Astrocyte of the spinal cord (primary cell): ENCODE measurements around the gene BUB3.
A peak's percentile ranks its signal among the peaks of the same experiment; 100 is the strongest.

Experiments used
- DNase-seq: peaks from one replicate; pipeline ENCODE4 v3.0.0; 2011; ENCODE audit warnings: low read depth, low spot score
- H3K4me3 ChIP-seq: 2 replicates; pipeline ENCODE4 v1.5.1; 2011; ENCODE audit warnings: low read depth, mild to moderate bottlenecking, low read length, moderate library complexity
- in situ Hi-C: cut with HindIII; loops from 2 replicates; pipeline ENCODE4 v1.10.0; 2017; ENCODE audit warnings: low sequenced_read_pairs
- TF ChIP-seq, protein P1 (sequence below): IDR thresholded peaks from 2 replicates; pipeline ENCODE4 v1.5.1; 2012; ENCODE audit warnings: low read depth, mild to moderate bottlenecking, low read length, inconsistent platforms

The BUB3 gene

DNA sequence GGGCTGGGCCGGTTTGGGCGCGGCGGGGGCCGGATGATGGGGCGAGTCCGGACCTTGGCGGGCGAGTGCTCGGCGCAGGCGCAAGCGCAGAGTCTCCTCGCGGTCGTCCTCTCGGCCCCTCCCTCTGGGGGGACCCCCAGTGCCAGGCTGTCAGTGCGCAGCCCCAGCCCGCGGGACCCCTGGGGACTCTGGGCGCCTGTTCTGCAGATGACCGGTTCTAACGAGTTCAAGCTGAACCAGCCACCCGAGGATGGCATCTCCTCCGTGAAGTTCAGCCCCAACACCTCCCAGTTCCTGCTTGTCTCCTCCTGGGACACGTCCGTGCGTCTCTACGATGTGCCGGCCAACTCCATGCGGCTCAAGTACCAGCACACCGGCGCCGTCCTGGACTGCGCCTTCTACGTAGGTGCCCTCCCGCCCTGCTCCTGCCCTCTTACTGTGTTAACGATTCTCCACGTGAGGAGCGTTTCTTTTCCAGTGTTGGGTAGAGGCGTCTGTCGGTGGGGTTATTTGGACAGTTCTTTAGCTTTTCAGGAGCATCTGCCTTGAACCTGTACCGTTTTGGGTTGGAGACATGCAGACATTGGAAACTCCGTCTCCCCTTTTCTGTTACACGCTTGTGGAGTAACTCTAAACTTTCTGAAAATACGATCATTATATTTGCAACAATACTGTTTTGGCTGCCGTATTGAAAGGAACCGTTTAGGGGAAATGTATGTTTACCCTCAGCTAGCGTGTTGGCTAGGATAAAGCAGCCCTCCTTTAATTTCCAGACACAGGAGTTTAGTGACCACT is 706 bp downstream of the BUB3 start:
- peak overlapping the region; percentile 98 for H3K4me3 ChIP-seq
- TF ChIP-seq, protein P1, sequence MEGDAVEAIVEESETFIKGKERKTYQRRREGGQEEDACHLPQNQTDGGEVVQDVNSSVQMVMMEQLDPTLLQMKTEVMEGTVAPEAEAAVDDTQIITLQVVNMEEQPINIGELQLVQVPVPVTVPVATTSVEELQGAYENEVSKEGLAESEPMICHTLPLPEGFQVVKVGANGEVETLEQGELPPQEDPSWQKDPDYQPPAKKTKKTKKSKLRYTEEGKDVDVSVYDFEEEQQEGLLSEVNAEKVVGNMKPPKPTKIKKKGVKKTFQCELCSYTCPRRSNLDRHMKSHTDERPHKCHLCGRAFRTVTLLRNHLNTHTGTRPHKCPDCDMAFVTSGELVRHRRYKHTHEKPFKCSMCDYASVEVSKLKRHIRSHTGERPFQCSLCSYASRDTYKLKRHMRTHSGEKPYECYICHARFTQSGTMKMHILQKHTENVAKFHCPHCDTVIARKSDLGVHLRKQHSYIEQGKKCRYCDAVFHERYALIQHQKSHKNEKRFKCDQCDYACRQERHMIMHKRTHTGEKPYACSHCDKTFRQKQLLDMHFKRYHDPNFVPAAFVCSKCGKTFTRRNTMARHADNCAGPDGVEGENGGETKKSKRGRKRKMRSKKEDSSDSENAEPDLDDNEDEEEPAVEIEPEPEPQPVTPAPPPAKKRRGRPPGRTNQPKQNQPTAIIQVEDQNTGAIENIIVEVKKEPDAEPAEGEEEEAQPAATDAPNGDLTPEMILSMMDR: no peak
- peak; percentile 58 for DNase-seq
- in situ Hi-C loops: no loop called here

DNA sequence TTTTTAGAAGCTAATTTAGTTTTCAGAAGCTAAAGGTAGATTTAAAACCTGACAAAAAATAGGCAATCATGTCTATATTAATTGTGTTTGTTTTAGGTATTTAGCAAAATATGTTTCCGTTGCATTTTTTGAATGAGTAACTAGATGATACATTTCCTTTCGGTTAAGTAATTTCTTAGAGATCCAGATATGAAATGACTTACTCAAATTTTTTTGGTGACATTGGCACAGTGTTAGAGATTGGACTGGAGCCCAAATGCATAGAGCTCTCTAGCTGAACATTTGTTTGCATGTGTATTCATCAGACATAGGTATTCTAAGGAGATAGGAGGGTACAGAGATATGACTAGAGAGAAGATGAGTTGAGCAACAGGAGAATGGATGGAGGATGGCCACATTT is 1.9 kb downstream of the BUB3 start:
- in situ Hi-C loops: no loop called here
- no peak for DNase-seq
- TF ChIP-seq, protein P1: no peak
- H3K4me3 ChIP-seq: peak overlapping the region; percentile 98

- in situ Hi-C loops: no loop called here
- DNase-seq: no peak
- TF ChIP-seq, protein P1: no peak
- H3K4me3 ChIP-seq: no peak overlapping the region
These were observed 3.0 kb downstream of the BUB3 start for GRCh38 chr10:123157210-123157609.

DNA sequence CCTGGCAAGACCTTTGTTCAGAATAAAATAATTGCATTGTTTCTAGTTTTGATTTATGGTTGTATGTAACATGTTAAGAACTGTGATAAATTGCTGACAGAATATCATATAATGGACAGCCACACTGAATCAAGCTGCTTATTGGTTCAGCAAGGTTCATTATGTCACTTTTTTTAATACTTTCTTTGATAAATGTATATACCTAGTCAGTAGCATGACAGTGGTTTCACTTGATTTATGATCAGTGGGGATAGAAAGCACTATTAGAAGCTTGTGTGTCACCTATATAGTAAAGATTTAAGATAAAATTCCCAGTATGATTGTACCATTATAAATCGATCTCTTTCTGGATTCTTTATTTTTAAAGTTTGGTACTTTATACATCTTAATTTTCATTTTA is 4.5 kb downstream of the BUB3 start:
- TF ChIP-seq, protein P1: no peak
- in situ Hi-C loops: no loop called here
- H3K4me3 ChIP-seq: no peak overlapping the region
- DNase-seq: no peak

GRCh38 chr10:123160311-123160980 is 6.2 kb downstream of the BUB3 start:
- in situ Hi-C loops: no loop called here
- TF ChIP-seq, protein P1: no peak
- DNase-seq: no peak
- no peak overlapping the region for H3K4me3 ChIP-seq

DNA sequence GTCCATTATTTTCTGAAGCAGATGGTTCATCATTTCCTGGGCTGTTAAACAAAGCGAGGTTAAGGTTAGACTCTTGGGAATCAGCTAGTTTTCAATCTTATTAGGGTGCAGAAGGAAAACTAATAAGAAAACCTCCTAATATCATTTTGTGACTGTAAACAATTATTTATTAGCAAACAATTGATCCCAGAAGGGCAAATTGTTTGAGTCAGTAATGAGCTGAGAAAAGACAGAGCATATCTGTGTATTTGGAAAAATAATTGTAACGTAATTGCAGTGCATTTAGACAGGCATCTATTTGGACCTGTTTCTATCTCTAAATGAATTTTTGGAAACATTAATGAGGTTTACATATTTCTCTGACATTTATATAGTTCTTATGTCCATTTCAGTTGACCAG is 10.1 kb downstream of the BUB3 start:
- in situ Hi-C loops: no loop called here
- TF ChIP-seq, protein P1: no peak
- no peak overlapping the region for H3K4me3 ChIP-seq
- DNase-seq: no peak
